GM18861 (cell line): ENCODE results near the gene ECHDC3.
"Not testable (repeated sequence)": the region's sequence is repeated elsewhere in the genome, so short reads cannot be mapped to it uniquely, and the experiment has no call there.

Source experiments
- ATAC-seq: cut with Tn5 transposase; IDR thresholded peaks from one replicate; pipeline ENCODE4 v1.9.1; 2021; ENCODE audit not compliant: unreplicated experiment

The ECHDC3 gene

GRCh38 chr10:11715815-11716494, 26.2 kb upstream of the ECHDC3 start:
- ATAC-seq, result no peak

GRCh38 chr10:11716686-11717085, 25.5 kb upstream of the ECHDC3 start:
- ATAC-seq, result no peak

GRCh38 chr10:11719496-11720259, 22.5 kb upstream of the ECHDC3 start:
- no peak for ATAC-seq

GRCh38 chr10:11720260-11720741, 21.9 kb upstream of the ECHDC3 start:
- ATAC-seq, result no peak

DNA sequence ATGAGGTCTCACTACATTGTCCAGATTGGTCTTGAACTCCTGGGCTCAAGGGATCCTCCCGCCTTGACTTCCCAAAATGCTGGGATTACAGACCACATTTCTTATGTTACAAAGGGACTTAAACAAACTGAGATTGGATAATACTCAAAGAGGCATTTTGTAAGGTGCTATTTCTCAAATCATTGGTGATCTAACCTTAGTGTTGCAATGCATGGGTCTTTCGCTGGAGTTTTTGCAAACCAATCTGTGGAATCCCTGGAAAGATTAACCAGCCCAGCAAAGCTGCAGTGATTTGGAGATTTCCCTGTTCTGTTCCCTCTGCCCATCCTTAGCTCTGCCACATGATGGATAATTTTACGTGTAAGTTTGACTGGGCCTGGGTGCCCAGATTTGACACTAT, 20.4 kb upstream of the ECHDC3 start:
- ATAC-seq, result no peak

GRCh38 chr10:11723359-11723758, 18.8 kb upstream of the ECHDC3 start:
- ATAC-seq, result no peak

DNA sequence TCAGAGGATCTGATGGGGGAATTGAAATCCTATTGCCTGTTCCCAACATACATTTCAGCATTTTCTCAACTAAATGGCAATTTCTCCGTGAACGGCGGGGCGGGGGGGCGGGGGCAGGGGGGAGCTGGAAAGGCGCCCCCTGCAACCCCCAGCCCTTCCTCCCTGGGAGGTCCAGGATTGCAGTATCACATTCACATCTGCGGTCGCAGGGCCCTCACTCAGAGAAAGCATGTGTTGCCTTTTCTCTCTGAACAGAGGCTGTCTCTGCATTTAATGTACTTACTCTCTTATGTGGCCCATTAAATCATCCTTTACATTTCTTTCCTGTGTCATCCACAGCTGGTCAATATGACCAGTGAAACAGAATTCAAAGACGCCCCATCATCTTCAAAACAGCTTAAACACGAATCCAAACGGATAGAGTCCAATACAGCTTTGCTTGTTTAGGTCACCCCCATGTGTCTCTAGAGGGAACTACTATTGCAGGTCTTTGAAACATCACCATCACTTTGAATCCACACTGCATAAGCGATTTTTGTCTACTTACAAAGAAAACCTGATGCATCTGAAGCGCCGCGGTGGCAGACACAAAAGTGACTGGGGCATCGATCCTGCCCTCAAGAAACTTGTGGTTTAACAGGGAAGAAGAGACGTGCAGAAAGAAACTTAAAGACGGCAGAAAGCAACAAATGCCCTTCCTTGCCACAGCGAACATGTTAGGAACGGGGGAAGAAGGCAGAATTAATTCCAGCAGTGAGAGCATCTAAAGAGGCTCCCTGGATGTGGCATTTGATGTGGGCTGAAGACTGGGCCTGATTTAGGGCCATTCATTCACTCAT, 17.0 kb upstream of the ECHDC3 start:
- peak; percentile 80 for ATAC-seq

DNA sequence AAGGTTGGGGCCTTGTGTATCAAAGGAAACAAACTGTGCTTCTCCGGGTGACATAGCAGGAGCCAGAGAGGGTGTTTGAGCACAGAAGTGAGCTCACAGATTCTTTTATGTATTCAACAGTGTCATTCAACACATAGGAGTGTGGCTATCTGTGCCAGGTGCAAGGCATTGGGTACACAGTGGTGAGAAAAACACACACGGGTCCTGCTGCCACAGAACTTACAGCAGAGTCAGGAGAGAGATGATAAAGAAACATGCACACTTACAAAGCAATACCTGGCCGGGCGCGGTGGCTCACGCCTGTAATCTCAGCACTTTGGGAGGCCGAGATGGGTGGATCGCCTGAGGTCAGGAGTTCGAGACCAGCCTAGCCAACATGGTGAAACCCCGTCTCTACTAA, 16.3 kb upstream of the ECHDC3 start:
- ATAC-seq, result no peak

DNA sequence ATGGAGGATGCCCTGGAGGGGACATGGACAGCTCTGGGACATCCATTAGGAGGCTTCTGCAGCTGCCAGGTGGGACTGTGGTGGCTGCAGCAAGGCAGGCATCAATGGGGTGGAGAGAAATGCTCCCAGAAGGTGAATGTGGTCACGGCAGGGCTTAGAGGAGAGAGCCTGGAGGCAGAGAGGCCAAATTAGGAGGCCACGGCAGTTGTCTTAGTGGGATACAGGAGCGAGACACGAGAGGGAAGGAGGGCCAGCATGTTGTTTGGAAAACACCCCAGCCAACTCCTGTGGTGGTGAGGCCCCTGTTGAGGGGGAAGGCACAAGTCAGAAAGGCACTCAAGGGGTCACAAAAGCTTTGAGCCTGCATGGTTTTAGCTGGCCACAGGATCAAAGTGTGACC, 14.6 kb upstream of the ECHDC3 start:
- ATAC-seq, result no peak

DNA sequence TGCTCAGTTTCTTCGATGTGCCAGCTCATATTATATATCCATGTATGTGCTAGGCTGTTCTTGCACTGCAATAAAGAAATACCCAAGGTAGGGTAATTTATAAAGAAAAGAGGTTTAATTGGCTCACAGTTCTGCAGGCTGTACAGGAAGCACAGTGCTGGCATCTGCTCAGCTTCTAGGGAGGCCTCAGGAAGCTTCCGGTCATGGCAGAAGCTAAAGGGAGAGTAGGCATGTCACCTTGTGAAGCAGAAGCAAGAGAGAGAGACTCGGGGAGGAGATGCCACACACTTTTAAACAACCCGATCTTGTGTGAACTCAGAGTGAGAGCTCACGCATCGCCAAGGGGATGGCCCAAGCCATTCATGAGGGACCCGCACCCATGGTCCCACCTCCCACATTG, 13.8 kb upstream of the ECHDC3 start:
- no peak for ATAC-seq

DNA sequence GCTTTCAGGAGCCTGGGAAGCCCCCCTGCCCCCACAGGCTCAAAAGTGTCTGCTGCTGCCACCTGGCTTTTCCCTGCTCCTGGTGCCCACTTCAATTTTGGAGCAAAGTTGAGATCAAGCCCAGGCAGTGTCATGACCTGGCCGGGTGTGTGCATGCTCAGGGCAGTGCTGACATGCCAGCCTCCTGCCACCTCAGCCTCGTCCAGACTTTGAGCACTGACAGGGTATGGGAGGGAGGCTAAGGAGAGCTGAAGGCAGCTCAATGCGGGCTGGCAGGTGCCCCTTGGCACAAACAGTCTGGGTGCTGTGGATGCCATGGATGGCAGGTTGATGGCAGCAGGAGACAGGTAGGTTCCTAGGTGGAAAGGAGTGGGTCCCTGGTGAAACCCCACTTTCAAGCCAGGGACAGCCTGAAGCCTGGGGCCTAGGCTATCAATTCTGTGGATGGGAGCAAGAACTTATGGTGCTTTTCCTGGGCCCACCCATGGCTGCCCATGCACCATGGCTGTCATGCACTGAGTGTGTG, 12.3 kb upstream of the ECHDC3 start:
- ATAC-seq, result no peak

- ATAC-seq, result no peak
Measured at GRCh38 chr10:11730779-11731178, 11.4 kb upstream of the ECHDC3 start.

DNA sequence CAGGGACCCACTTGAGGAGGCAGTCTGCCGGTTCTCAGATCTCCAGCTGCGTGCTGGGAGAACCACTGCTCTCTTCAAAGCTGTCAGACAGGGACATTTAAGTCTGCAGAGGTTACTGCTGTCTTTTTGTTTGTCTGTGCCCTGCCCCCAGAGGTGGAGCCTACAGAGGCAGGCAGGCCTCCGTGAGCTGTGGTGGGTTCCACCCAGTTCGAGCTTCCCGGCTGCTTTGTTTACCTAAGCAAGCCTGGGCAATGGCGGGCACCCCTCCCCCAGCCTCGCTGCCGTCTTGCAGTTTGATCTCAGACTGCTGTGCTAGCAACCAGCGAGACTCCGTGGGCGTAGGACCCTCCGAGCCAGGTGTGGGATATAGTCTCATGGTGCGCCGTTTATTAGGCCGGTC, 5.4 kb upstream of the ECHDC3 start:
- ATAC-seq, result not testable (repeated sequence)

DNA sequence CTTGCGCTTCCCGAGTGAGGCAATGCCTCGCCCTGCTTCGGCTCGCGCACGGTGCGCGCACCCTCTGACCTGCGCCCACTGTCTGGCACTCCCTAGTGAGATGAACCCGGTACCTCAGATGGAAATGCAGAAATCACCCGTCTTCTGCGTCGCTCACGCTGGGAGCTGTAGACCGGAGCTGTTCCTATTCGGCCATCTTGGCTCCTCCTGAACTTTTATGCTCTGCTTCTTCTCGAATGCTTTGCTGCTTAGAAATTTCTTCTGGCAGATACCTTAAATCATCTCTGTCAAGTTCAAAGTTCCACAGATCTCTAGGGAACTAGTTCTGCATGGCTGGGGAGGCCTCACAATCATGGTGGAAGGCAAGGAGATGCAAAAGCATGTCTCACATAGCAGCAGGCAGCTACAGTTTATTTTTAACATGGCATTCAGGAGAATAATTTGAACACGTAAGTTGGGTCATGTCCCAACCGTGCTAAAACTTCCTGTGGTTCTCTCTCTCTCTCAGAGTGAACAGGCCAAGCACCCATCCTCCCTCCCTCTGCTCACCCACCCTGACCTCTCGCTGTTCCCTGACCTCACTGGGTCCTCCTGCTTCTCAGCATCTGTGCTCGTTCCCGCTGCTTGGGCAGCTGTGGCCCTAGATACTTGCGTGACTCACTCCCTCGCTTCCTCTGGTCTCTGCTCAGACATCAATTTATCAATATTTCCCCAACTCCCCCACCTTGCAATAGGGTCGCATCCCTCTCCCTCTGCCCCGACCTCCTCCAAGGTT, 4.7 kb upstream of the ECHDC3 start:
- not testable (repeated sequence) for ATAC-seq

DNA sequence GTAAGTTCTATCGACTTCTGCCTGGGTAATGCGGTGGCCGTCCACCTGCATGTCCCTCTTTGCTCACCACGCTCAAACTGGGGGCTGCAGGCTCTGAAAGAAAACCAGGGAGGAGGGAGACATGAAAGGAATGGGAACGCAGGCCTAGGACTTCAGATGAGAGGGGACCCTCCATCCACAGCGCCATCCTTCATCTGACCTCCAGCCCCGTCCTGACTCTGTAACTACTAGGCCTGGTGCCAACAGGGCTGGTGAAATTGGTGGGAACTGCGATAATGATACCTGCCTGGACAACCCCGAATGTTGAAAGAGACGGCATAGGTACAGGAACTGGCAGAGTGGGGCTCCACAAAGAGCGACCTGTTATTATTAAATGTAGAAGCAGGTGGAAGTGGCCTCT, 1.3 kb upstream of the ECHDC3 start:
- ATAC-seq, result no peak

DNA sequence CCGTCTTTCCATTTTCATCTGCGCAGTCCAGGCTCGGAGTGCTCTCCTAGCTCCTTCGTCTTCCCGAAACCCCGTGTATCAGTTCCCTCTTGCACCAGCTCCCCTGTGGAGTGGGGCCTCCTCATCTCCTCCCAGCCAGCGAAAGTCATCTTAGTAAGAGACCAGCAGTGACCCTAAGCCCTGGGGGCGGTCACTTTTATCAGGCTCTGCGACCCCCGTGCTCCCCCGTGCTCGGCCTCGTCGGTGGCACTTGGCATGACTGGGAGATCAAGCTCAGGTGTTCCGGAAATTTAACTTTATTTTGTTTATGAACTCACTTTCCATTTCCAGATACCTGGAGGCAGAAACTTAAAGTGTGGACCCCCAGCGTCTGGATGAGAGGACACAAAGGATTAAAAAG, 574 bp upstream of the ECHDC3 start:
- ATAC-seq, result no peak

DNA sequence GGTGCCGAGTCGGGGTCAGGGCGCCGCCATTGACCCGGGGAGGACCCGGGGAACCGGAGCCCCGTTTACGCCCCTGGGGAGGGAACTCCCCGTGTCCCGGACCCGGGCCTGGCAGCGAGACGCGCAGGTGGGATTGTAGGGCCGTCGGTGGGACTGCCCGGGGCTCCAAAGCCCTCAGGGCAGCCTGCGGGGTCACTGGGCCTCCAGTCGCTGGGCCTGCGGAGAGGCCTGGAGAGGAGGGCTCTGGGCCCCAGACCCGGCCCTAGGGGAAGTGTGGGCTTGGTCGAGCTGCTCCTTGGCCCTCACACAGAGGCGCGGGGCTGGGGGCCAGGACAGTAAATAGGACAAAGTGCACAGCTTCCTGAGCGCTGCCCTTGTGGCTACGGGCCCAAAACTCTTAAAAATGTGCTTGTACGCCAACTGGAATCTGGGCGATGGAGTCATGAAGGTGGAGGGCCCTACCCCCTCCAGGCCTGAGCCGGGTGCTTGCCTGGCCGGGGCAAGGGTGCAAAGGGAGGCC, 657 bp downstream of the ECHDC3 start:
- ATAC-seq, result no peak

- ATAC-seq, result no peak
Measured at GRCh38 chr10:11743461-11744338, 1.5 kb downstream of the ECHDC3 start.

DNA sequence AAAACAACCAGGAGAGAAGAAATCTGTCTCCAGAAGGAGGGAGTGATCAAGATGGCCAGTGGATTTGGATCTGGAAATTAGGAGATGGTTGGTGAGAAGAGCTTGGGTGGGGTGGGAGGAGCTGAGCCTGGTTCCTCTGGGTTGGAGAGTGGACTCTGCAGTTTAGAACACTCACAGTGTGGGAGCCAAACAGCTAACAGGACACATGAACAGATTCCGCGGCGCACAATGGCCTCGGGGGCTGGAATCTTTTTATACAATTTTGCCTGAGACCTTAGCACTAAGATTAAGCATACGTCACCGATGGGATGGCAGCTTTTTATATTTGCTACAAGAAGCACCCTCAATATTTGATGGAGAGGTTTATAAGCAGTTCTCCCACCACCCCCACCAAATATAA, 2.9 kb downstream of the ECHDC3 start:
- ATAC-seq, result no peak
